ENCODE results near the gene RPS26. TPM values are rescaled to one million over a fixed set of nuclear protein-coding genes. Genes with fewer than 3 reads are reported as not detected.

Gene RPS26
- total and polyA plus RNA-seq, 2 of the 13 experiments (the other 11 are each of a cell fraction or from before 2014, with no cell fraction given), result 150 to 421 TPM

DNA sequence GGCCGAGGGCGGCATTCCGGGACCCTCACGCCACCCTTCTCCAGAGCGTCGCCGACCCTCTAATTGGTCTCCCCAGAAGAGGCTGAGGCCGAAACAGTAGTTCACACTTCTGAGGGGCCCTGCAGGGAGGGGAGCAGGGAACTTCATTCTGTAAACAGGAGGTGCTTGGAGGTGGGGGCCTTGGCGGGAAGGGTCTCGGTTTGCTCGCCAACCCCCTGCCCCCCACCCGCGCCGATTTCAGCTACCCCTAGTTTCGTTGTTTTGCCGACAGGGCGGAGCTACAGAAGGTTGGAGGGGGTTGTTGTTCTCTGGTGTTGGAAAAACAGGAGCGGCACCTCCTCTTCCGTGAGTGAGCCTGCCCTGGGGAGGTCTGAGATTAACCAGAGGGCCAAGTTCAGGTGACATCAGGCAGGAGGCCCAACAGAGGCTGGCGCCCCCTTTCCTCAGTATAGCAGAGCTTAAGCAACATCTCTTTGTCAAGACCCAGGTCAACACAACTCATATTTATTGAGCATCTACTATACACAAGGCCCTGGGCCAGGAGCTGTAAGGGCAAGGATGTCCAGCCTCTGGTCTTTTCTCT, 38.9 kb downstream of the RPS26 start (continued):
- TF ChIP-seq, protein P1, sequence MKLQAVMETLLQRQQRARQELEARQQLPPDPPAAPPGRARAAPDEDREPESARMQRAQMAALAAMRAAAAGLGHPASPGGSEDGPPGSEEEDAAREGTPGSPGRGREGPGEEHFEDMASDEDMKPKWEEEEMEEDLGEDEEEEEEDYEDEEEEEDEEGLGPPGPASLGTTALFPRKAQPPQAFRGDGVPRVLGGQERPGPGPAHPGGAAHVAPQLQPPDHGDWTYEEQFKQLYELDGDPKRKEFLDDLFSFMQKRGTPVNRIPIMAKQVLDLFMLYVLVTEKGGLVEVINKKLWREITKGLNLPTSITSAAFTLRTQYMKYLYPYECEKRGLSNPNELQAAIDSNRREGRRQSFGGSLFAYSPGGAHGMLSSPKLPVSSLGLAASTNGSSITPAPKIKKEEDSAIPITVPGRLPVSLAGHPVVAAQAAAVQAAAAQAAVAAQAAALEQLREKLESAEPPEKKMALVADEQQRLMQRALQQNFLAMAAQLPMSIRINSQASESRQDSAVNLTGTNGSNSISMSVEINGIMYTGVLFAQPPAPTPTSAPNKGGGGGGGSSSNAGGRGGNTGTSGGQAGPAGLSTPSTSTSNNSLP (IDR thresholded peaks at IDR 0.05; ENCODE audit: low read depth, low read length), result no peak
- TF ChIP-seq ZNF274 (CRISPR knock-in tag; IDR thresholded peaks at IDR 0.05) (no peak), TBX2 (CRISPR knock-in tag; IDR thresholded peaks at IDR 0.05; ENCODE audit: borderline replicate concordance) (peak; percentile 70), ZNF567 (CRISPR knock-in tag; IDR thresholded peaks at IDR 0.05; ENCODE audit: borderline replicate concordance) (peak; percentile 48; the same call in 1 of the 2 replicates), ZNF253 (CRISPR knock-in tag; IDR thresholded peaks at IDR 0.05; ENCODE audit: borderline replicate concordance) (no peak)

GRCh38 chr12:56081393-56082347, 40.0 kb downstream of the RPS26 start:
- ATAC-seq (peak; percentile 59), DNase-seq (ENCODE audit: low spot score) (peak; percentile 99), FAIRE-seq (peak; percentile 100)
- Histone ChIP-seq H3K4me3 (replicated peaks in 1 of 3; ENCODE audit: insufficient read depth in 1 of 3, low read depth in 2 of 3, low read length in 3 of 3) (peak overlapping the region; percentile 89 to 96 (median 91)), H3K4me2 (ENCODE audit: low read depth, low read length) (peak overlapping the region; percentile 98), H3K36me3 (replicated peaks in 1 of 2; ENCODE audit: control insufficient read depth in 1 of 2, insufficient read depth in 2 of 2, low read length in 2 of 2) (peaks cover 18 to 31% of the 10 kb centered on the region in 2 experiments), H3K27ac (ENCODE audit: extremely low read length, insufficient read depth, low read length) (peak overlapping the region; percentile 99), H3K9me3 (ENCODE audit: low read length) (no peaks in the 10 kb centered on the region), H4K20me1 (ENCODE audit: insufficient read depth, low read length) (peaks cover 10% of the 10 kb centered on the region; the same call in 1 of the 2 replicates), H3K9ac (ENCODE audit: insufficient read depth, low read depth, low read length) (peak overlapping the region; percentile 96), H3K4me1 (ENCODE audit: insufficient read depth, low read length) (peaks cover 62% of the 10 kb centered on the region), H3K79me2 (ENCODE audit: insufficient read depth, low read length) (peaks cover 38% of the 10 kb centered on the region), H2AFZ (ENCODE audit: low read length) (no peak overlapping the region), H3K27me3 (ENCODE audit: control insufficient read depth in 1 of 2, insufficient read depth in 2 of 2, low read length in 2 of 2) (no peaks in the 10 kb centered on the region; a peak in 1 of 5 replicates)
- TSS peak; percentile 92 for BruUV-seq (replicated peaks)
- intact Hi-C loops (cut with micrococcal nuclease; ENCODE audit: unreplicated experiment) (loop anchor here (2.0 kb wide), 1 partner anchor 85 kb away; the partner anchor contains the start of gene SUOX), in situ Hi-C loops (cut with HindIII; ENCODE audit: extremely low pct_ligation_motif_present, low pct_unique_long_range_greater_than_20kb) (no loop called here)
- CTCF ChIA-PET (ENCODE audit: low intra/inter-chr PET ratio, low total read pairs), result no interaction called here
- WGBS (ENCODE audit: low lambda C conversion rate), result 0% methylated on average over 4 of the region's 6 CpGs
- POLR2A ChIA-PET, result interaction anchor here (0.6 to 10.2 kb wide), 34 partner anchors 9 to 1664 kb away, joined by 3 to 279 read pairs (median 7); partner anchors contain the start of genes ANKRD52, COQ10A, DNAJC14 and ESYT1
- TF ChIP-seq NR2F1 (CRISPR knock-in tag; IDR thresholded peaks at IDR 0.05) (peak; percentile 90 to 96), FOXC1 (CRISPR knock-in tag; IDR thresholded peaks at IDR 0.05; ENCODE audit: borderline replicate concordance) (peak; percentile 68; the same call in 1 of the 2 replicates), ZNF510 (CRISPR knock-in tag; IDR thresholded peaks at IDR 0.05; ENCODE audit: low read depth) (peak; percentile 73; the same call in 1 of the 2 replicates), ZNF224 (CRISPR knock-in tag; IDR thresholded peaks at IDR 0.05) (no peak), MTERF4 (CRISPR knock-in tag; IDR thresholded peaks at IDR 0.05) (no peak; the same call in 1 of the 2 replicates), ELF3 (CRISPR knock-in tag; IDR thresholded peaks at IDR 0.05) (peak; percentile 99), RFXAP (CRISPR knock-in tag; IDR thresholded peaks at IDR 0.05; ENCODE audit: borderline replicate concordance) (peak; percentile 90), MAX (IDR thresholded peaks at IDR 0.05) (peak; percentile 95)
- TF ChIP-seq, protein P2, sequence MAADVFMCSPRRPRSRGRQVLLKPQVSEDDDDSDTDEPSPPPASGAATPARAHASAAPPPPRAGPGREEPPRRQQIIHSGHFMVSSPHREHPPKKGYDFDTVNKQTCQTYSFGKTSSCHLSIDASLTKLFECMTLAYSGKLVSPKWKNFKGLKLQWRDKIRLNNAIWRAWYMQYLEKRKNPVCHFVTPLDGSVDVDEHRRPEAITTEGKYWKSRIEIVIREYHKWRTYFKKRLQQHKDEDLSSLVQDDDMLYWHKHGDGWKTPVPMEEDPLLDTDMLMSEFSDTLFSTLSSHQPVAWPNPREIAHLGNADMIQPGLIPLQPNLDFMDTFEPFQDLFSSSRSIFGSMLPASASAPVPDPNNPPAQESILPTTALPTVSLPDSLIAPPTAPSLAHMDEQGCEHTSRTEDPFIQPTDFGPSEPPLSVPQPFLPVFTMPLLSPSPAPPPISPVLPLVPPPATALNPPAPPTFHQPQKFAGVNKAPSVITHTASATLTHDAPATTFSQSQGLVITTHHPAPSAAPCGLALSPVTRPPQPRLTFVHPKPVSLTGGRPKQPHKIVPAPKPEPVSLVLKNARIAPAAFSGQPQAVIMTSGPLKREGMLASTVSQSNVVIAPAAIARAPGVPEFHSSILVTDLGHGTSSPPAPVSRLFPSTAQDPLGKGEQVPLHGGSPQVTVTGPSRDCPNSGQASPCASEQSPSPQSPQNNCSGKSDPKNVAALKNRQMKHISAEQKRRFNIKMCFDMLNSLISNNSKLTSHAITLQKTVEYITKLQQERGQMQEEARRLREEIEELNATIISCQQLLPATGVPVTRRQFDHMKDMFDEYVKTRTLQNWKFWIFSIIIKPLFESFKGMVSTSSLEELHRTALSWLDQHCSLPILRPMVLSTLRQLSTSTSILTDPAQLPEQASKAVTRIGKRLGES (CRISPR knock-in tag; IDR thresholded peaks at IDR 0.05; ENCODE audit: borderline replicate concordance), result peak; percentile 88
